ENCODE measurements around the gene SP7.

The SP7 gene

DNA sequence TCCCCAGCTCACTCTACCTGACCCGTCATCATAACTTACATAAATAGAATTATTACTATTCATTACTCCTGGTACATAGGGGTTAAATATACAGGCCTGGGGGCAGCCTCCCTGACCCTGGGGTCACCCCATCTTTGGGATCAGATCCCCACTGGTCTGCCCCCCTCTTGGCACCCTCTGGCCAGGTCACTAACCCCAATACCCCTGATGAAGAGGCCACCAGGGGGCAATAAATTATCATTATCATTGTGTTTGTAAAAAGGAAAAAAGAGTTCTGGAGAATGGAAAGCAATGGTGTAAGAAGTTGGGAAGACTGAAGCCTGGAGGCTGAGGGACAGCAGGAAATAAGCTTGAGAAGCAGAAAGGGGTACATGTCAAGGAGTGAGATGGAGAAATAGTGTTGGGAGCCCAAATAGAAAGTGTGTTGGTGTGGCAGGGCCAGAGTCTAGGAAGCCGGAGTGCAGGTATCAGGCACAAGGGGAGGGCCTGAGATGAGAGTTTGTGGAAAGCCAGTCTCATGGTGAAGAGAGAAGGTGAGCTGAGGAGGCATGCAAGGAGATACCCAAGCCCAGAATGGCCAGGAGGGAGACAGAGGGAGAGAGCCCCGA is 8.6 kb downstream of the SP7 start:
- TF ChIP-seq CTCF (IDR thresholded peaks at IDR 0.05; ENCODE audit: low read length, missing control alignments) = peak; percentile 41
- peak; percentile 45 for DNase-seq (ENCODE audit: low read depth)
- no peak overlapping the region for H3K4me3 ChIP-seq (replicated peaks; ENCODE audit: low read depth, low read length)

GRCh38 chr12:53326460-53327185 is 9.5 kb downstream of the SP7 start:
- TF ChIP-seq CTCF (IDR thresholded peaks at IDR 0.05; ENCODE audit: low read length, missing control alignments) = no peak
- DNase-seq (ENCODE audit: low read depth) = no peak
- no peak overlapping the region for H3K4me3 ChIP-seq (replicated peaks; ENCODE audit: low read depth, low read length)

- no peak for TF ChIP-seq CTCF (IDR thresholded peaks at IDR 0.05; ENCODE audit: low read length, missing control alignments)
- H3K4me3 ChIP-seq (replicated peaks; ENCODE audit: low read depth, low read length) = peak overlapping the region; percentile 64
- DNase-seq (ENCODE audit: low read depth) = no peak
Measured at GRCh38 chr12:53325511-53326061, 10.6 kb downstream of the SP7 start.

GRCh38 chr12:53324779-53325510 is 11.2 kb downstream of the SP7 start:
- peak; percentile 93 for DNase-seq (ENCODE audit: low read depth)
- peak; percentile 58 for TF ChIP-seq CTCF (IDR thresholded peaks at IDR 0.05; ENCODE audit: low read length, missing control alignments)
- H3K4me3 ChIP-seq (replicated peaks; ENCODE audit: low read depth, low read length) = peak overlapping the region; percentile 64

GRCh38 chr12:53324113-53324778 is 11.9 kb downstream of the SP7 start:
- DNase-seq (ENCODE audit: low read depth) = no peak
- peak overlapping the region; percentile 64 for H3K4me3 ChIP-seq (replicated peaks; ENCODE audit: low read depth, low read length)
- TF ChIP-seq CTCF (IDR thresholded peaks at IDR 0.05; ENCODE audit: low read length, missing control alignments) = no peak

- TF ChIP-seq CTCF (IDR thresholded peaks at IDR 0.05; ENCODE audit: low read length, missing control alignments) = no peak
- DNase-seq (ENCODE audit: low read depth) = peak; percentile 26
- H3K4me3 ChIP-seq (replicated peaks; ENCODE audit: low read depth, low read length) = peak overlapping the region; percentile 95
Measured at GRCh38 chr12:53320352-53321195, 15.6 kb downstream of the SP7 start.

All from fibroblast of pulmonary artery (primary cell).